ENCODE measurements around the gene RAB23. TPM values are rescaled to one million over a fixed set of nuclear protein-coding genes. Genes with fewer than 3 reads are reported as not detected.

The RAB23 gene
- total and polyA plus RNA-seq, 2 experiments from 2014 or later = 5.2 to 16.7 TPM

- no peak for TF ChIP-seq ETS1 (IDR thresholded peaks at IDR 0.05)
- TF ChIP-seq ZNF114 (CRISPR knock-in tag; IDR thresholded peaks at IDR 0.05) = no peak
- TF ChIP-seq, protein P1, sequence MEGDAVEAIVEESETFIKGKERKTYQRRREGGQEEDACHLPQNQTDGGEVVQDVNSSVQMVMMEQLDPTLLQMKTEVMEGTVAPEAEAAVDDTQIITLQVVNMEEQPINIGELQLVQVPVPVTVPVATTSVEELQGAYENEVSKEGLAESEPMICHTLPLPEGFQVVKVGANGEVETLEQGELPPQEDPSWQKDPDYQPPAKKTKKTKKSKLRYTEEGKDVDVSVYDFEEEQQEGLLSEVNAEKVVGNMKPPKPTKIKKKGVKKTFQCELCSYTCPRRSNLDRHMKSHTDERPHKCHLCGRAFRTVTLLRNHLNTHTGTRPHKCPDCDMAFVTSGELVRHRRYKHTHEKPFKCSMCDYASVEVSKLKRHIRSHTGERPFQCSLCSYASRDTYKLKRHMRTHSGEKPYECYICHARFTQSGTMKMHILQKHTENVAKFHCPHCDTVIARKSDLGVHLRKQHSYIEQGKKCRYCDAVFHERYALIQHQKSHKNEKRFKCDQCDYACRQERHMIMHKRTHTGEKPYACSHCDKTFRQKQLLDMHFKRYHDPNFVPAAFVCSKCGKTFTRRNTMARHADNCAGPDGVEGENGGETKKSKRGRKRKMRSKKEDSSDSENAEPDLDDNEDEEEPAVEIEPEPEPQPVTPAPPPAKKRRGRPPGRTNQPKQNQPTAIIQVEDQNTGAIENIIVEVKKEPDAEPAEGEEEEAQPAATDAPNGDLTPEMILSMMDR (conservative IDR thresholded peaks at IDR 0.05; ENCODE audit: low read depth in 2 of 2) = no peak
- TF ChIP-seq EZH2phosphoT487 (IDR thresholded peaks at IDR 0.05; ENCODE audit: unreplicated experiment) = no peak
- TF ChIP-seq NANOG (IDR thresholded peaks at IDR 0.05; ENCODE audit: borderline replicate concordance) = no peak
- no peak for TF ChIP-seq JUNB (IDR thresholded peaks at IDR 0.05; ENCODE audit: unreplicated experiment)
- no peak for TF ChIP-seq STAT1 (IDR thresholded peaks at IDR 0.05; ENCODE audit: unreplicated experiment)
- no peak for TF ChIP-seq EZH2 (IDR thresholded peaks at IDR 0.05; ENCODE audit: low read depth, unreplicated experiment)
- TF ChIP-seq ZNF331 (CRISPR knock-in tag; IDR thresholded peaks at IDR 0.05; ENCODE audit: low read depth) = no peak
Measured at GRCh38 chr6:57207872-57208271, 14.2 kb downstream of the RAB23 start (continued).

GRCh38 chr6:57207141-57207540, 15.0 kb downstream of the RAB23 start:
- Histone ChIP-seq H3F3A (replicated peaks; ENCODE audit: low read depth) (no peaks in the 10 kb centered on the region), H3K4me2 (no peak overlapping the region), H3K4me1 (ENCODE audit: insufficient read depth) (no peaks in the 10 kb centered on the region; the same call in none of the 2 replicates), H3K27me3 (ENCODE audit: insufficient read depth) (no peaks in the 10 kb centered on the region), H3K27ac (ENCODE audit: low read depth) (no peak overlapping the region), H2AFZ (no peak overlapping the region), H4K20me1 (replicated peaks; ENCODE audit: insufficient read depth) (peaks cover 17% of the 10 kb centered on the region), H3K4me3 (no peak overlapping the region), H3K9me2 (ENCODE audit: insufficient read depth) (no peaks in the 10 kb centered on the region), H3K79me2 (replicated peaks; ENCODE audit: insufficient read depth) (peaks cover 49% of the 10 kb centered on the region), H3K36me3 (ENCODE audit: insufficient read depth) (no peaks in the 10 kb centered on the region)
- H3K9me3 Mint-ChIP-seq = no peaks in the 10 kb centered on the region
- no peaks in the 10 kb centered on the region for H3K36me3 Mint-ChIP-seq (ENCODE audit: low read depth)
- TF ChIP-seq POLR2AphosphoS5 (IDR thresholded peaks at IDR 0.05; ENCODE audit: low read depth) (no peak), ZNF114 (CRISPR knock-in tag; IDR thresholded peaks at IDR 0.05) (no peak)
- TF ChIP-seq, protein P2, sequence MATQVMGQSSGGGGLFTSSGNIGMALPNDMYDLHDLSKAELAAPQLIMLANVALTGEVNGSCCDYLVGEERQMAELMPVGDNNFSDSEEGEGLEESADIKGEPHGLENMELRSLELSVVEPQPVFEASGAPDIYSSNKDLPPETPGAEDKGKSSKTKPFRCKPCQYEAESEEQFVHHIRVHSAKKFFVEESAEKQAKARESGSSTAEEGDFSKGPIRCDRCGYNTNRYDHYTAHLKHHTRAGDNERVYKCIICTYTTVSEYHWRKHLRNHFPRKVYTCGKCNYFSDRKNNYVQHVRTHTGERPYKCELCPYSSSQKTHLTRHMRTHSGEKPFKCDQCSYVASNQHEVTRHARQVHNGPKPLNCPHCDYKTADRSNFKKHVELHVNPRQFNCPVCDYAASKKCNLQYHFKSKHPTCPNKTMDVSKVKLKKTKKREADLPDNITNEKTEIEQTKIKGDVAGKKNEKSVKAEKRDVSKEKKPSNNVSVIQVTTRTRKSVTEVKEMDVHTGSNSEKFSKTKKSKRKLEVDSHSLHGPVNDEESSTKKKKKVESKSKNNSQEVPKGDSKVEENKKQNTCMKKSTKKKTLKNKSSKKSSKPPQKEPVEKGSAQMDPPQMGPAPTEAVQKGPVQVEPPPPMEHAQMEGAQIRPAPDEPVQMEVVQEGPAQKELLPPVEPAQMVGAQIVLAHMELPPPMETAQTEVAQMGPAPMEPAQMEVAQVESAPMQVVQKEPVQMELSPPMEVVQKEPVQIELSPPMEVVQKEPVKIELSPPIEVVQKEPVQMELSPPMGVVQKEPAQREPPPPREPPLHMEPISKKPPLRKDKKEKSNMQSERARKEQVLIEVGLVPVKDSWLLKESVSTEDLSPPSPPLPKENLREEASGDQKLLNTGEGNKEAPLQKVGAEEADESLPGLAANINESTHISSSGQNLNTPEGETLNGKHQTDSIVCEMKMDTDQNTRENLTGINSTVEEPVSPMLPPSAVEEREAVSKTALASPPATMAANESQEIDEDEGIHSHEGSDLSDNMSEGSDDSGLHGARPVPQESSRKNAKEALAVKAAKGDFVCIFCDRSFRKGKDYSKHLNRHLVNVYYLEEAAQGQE (IDR thresholded peaks at IDR 0.05; ENCODE audit: unreplicated experiment) = no peak
- DNase-seq (ENCODE audit: low spot score) (no peak), ATAC-seq (no peak)
- H3K27me3 Mint-ChIP-seq (ENCODE audit: insufficient read depth, low read depth, poor library complexity) = no peaks in the 10 kb centered on the region
- no peak overlapping the region for H3K4me3 Mint-ChIP-seq
- peaks cover 17% of the 10 kb centered on the region for H3K4me1 Mint-ChIP-seq
- H3K27ac Mint-ChIP-seq = no peak overlapping the region

Measured in GM23338 (cell line).